AG20443 (cell line): ENCODE results near the gene ALDH2.
A peak's percentile ranks its signal among the peaks of the same experiment; 100 is the strongest.
"Not testable (repeated sequence)": the region's sequence is repeated elsewhere in the genome, so short reads cannot be mapped to it uniquely, and the experiment has no call there.

Experiments
- DNase-seq: peaks from one replicate; pipeline ENCODE4 v3.0.0; 2012; ENCODE audit warnings: low spot score, mixed read lengths

Gene ALDH2

GRCh38 chr12:111827907-111828306 is 61.2 kb downstream of the ALDH2 start:
- no peak for DNase-seq

- no peak for DNase-seq
Measured at GRCh38 chr12:111828338-111828979, 61.7 kb downstream of the ALDH2 start.

- DNase-seq, result not testable (repeated sequence)
Measured at GRCh38 chr12:111829635-111830034, 62.9 kb downstream of the ALDH2 start.

- DNase-seq, result not testable (repeated sequence)
Measured at GRCh38 chr12:111834740-111835386, 68.1 kb downstream of the ALDH2 start.

- DNase-seq, result not testable (repeated sequence)
Measured at GRCh38 chr12:111835531-111836181, 68.9 kb downstream of the ALDH2 start.

GRCh38 chr12:111838353-111838752 is 71.6 kb downstream of the ALDH2 start:
- DNase-seq, result no peak

GRCh38 chr12:111840807-111841206 is 74.1 kb downstream of the ALDH2 start:
- no peak for DNase-seq

- DNase-seq, result peak; percentile 20
Measured at GRCh38 chr12:111841236-111841749, 74.6 kb downstream of the ALDH2 start.

- DNase-seq, result peak; percentile 100
Measured at GRCh38 chr12:111841750-111842555, 75.2 kb downstream of the ALDH2 start, which contains the start of gene MAPKAPK5. Gene MAPKAPK5, plus strand, starts transcription at chr12:111842228. Its CDS starts 506 bp downstream, at chr12:111842734.

GRCh38 chr12:111842556-111843396 is 76.0 kb downstream of the ALDH2 start:
- peak; percentile 26 for DNase-seq

- DNase-seq, result no peak
Measured at GRCh38 chr12:111846016-111846415, 79.3 kb downstream of the ALDH2 start.

GRCh38 chr12:111850526-111850925 is 83.8 kb downstream of the ALDH2 start:
- DNase-seq, result no peak

GRCh38 chr12:111858186-111858585 is 91.5 kb downstream of the ALDH2 start:
- no peak for DNase-seq

GRCh38 chr12:111858778-111859177 is 92.0 kb downstream of the ALDH2 start:
- DNase-seq, result no peak

GRCh38 chr12:111864913-111865312 is 98.2 kb downstream of the ALDH2 start:
- no peak for DNase-seq
